Stomach (tissue), 9 donors: ENCODE measurements around the gene EEA1. TPM values are rescaled to one million over a fixed set of nuclear protein-coding genes. Genes with fewer than 3 reads are reported as not detected.
A peak's percentile ranks its signal among the peaks of the same experiment; 100 is the strongest.

Experiments
- DNase-seq, 2 donors: peaks; one replicate each; pipeline versions ENCODE4 v3.0.0 to v3.0.0-alpha.2; 2013 to 2019
- H3K27ac ChIP-seq, 5 donors: fragments of 200-600 bp in 4 of 5; sonication (generic) in 4 of 5; one replicate each; pipeline ENCODE4 v1.5.1; 2013 to 2019; ENCODE audit warnings: mild to moderate bottlenecking in 1 of 5, moderate library complexity in 1 of 5
- H3K27me3 ChIP-seq, 3 donors: fragments of 200-600 bp; sonication (generic); one replicate each; pipeline ENCODE4 v1.5.1; 2017 to 2019; ENCODE audit warnings: mixed run types in 1 of 3
- H3K36me3 ChIP-seq, 4 donors: fragments of 200-600 bp; sonication (generic); 1 replicate in 3 of 4; 2 replicates in 1 of 4; pipeline ENCODE4 v1.5.1; 2016 to 2019
- H3K4me1 ChIP-seq, 4 donors: fragments of 200-600 bp; sonication (generic); one replicate each; pipeline ENCODE4 v1.5.1; 2016 to 2019
- H3K4me3 ChIP-seq, 4 donors: fragments of 200-600 bp; sonication (generic) in 3 of 4; one replicate each; pipeline ENCODE4 v1.5.1; 2016 to 2019; ENCODE audit warnings: mild to moderate bottlenecking in 1 of 4
- H3K9me3 ChIP-seq, 4 donors: fragments of 200-600 bp; sonication (generic); one replicate each; pipeline ENCODE4 v1.5.1; 2016 to 2019
- EP300 ChIP-seq: sonication (generic); formaldehyde crosslinking; IDR thresholded peaks from one replicate; pipeline ENCODE4 v1.6.1; 2017; ENCODE audit warnings: antibody characterized with exemption
- POLR2A ChIP-seq, 4 donors: fragments of 450-650 bp; IDR thresholded peaks; one replicate each; pipeline ENCODE4 v1.6.1; 2016; ENCODE audit warnings: antibody characterized with exemption in 4 of 4, control low read depth in 2 of 4, mild to moderate bottlenecking in 1 of 4, moderate library complexity in 1 of 4
- POLR2AphosphoS5 ChIP-seq, 3 donors: sonication (generic); formaldehyde crosslinking; IDR thresholded peaks; one replicate each; pipeline ENCODE4 v1.6.1; 2016; ENCODE audit warnings: antibody characterized with exemption in 3 of 3
- WGBS, 5 donors: extraction: QIAGEN DNeasy Blood & Tissue Kit in 3 of 5; methylation state at CpG; one replicate each; pipeline versions ENCODE4 v1.1.5 to v1.1.7; 2013 to 2018; 5-methylcytosine and 5-hydroxymethylcytosine counted together
- intact Hi-C: fragments of 100-400 bp; cut with DNase I; formaldehyde crosslinking; loops from one replicate; pipeline ENCODE4 v1.15.1; 2023; ENCODE audit warnings: low total_unique reads
- polyA plus RNA-seq, 3 donors: library from polyadenylated mRNA; stranded (reverse); fragments of 200-250 nt; gene quantifications; one replicate each; pipeline ENCODE4 v1.2.3, GENCODE V29; 2013
- total RNA-seq, 5 donors: library from RNA; depleted of rRNA; stranded (reverse); fragments of >200 nt; gene quantifications; one replicate each; pipeline versions ENCODE4 v1.1.0 to v1.2.3, GENCODE V29; 2014 to 2016
- TF ChIP-seq, protein P1 (sequence below), 7 experiments: fragments of 450-650 bp in 4 of 7; fragments of 200-600 bp in 3 of 7; sonication (generic) in 3 of 7; IDR thresholded peaks; one replicate each; pipeline ENCODE4 v1.5.1; 2016 to 2019; ENCODE audit warnings: antibody characterized with exemption in 7 of 7, control low read depth in 2 of 7, mild to moderate bottlenecking in 1 of 7
- donor health status: healthy with polysubstance abuse.
- donor health status: Bipolar disorder and iron deficiency.
- donor health status: healthy.

EEA1 gene
- total and polyA plus RNA-seq, 8 donors: 2.0 to 24.2 (median 10.8) TPM

DNA sequence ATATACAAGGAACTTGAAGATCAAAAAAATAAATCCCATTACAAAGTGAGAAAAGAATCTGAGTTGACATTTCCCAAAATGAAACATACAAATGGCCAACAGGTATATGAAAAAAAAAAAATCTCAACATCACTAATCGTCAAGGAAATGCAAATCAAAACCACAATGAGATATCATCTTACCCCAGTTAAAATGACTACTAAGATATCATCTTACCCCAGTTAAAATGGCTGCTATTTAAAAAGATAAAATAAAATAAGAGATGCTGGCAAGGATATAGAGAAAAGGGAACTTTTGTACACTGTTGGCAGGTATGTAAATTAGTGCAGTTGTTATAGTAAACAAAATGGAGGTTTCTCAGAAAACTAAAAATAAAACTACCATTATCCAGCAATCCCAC is 181.9 kb downstream of the EEA1 start:
- H3K27me3 ChIP-seq: no peaks in the 10 kb centered on the region
- no peak overlapping the region for H3K27ac ChIP-seq
- no peak for DNase-seq
- TF ChIP-seq POLR2A (IDR thresholded peaks at IDR 0.05) (no peak), POLR2AphosphoS5 (IDR thresholded peaks at IDR 0.05) (no peak), EP300 (no peak)
- TF ChIP-seq, protein P1, sequence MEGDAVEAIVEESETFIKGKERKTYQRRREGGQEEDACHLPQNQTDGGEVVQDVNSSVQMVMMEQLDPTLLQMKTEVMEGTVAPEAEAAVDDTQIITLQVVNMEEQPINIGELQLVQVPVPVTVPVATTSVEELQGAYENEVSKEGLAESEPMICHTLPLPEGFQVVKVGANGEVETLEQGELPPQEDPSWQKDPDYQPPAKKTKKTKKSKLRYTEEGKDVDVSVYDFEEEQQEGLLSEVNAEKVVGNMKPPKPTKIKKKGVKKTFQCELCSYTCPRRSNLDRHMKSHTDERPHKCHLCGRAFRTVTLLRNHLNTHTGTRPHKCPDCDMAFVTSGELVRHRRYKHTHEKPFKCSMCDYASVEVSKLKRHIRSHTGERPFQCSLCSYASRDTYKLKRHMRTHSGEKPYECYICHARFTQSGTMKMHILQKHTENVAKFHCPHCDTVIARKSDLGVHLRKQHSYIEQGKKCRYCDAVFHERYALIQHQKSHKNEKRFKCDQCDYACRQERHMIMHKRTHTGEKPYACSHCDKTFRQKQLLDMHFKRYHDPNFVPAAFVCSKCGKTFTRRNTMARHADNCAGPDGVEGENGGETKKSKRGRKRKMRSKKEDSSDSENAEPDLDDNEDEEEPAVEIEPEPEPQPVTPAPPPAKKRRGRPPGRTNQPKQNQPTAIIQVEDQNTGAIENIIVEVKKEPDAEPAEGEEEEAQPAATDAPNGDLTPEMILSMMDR (IDR thresholded peaks at IDR 0.05): no peak
- H3K4me1 ChIP-seq: no peaks in the 10 kb centered on the region
- no peaks in the 10 kb centered on the region for H3K36me3 ChIP-seq
- no peaks in the 10 kb centered on the region for H3K9me3 ChIP-seq
- intact Hi-C loops: no loop called here
- 47 to 76% (median 64%) methylated on average over 1 of the region's 1 CpG for WGBS, 5 donors
- H3K4me3 ChIP-seq: no peak overlapping the region

DNA sequence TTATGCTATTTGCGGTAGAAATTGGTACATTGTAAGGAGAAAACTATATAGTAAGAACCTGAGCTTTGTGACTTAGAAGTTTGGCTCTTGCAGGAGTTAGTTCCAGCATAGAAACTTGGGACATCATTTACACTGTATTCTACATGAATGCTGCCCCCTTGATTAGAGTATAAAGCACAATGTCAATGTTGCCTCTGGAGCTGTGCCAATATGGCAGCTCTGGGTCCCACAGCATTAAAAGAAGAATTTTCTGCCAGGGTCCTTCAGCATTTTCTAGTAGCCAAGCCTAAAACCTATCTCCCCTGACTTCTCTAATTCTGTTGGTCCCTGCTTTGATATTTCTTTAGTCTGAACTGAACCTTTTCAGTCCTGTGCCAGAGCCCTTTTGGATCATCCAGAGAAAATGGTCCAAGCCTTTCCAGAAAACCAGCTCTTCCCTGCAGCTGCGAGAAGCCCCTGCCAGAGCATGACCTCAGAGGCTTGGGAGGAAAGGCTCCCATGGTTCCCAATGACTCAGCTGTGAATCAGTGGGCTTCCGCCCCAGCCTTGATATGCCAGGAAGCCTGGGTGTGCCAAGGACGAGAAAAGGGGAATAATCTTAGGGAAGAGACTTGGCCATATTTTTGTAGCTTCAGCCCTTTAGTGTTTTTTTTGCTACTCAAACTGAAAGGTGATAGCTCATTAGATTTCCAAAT is 183.1 kb downstream of the EEA1 start:
- peak overlapping the region in 3 of 5 donors; percentile 13 to 62 (median 49) for H3K27ac ChIP-seq
- no peaks in the 10 kb centered on the region for H3K36me3 ChIP-seq
- H3K9me3 ChIP-seq: no peaks in the 10 kb centered on the region

DNA sequence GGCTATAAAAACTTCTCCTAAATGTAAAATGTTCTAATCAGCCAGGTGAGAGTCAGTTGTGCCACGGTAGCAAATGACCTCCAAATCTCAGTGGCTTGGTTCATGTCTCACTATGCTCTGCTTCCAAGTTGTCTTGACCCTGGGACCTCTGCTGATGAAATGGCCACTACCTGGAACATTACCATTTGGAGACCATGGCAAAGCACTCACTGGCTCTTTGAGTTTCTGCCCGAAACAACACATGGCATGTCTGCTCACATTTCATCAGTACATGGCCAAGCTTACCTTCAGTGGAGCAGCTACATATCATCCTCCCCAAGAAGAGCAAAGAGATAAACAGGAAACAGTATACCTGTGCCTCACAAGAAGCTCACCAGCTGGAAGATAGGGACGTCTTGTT is 186.1 kb downstream of the EEA1 start:
- H3K4me1 ChIP-seq: no peaks in the 10 kb centered on the region
- TF ChIP-seq EP300 (no peak), POLR2A (IDR thresholded peaks at IDR 0.05) (no peak), POLR2AphosphoS5 (IDR thresholded peaks at IDR 0.05) (no peak)
- TF ChIP-seq, protein P1 (IDR thresholded peaks at IDR 0.05): no peak
- 72 to 89% (median 86%) methylated on average over 3 of the region's 3 CpGs for WGBS, 5 donors
- no peaks in the 10 kb centered on the region for H3K9me3 ChIP-seq
- no peaks in the 10 kb centered on the region for H3K36me3 ChIP-seq
- H3K27ac ChIP-seq: no peak overlapping the region
- H3K4me3 ChIP-seq: no peak overlapping the region
- no peaks in the 10 kb centered on the region for H3K27me3 ChIP-seq
- DNase-seq: no peak
- intact Hi-C loops: no loop called here

More for the DNA sequence above, 183.1 kb downstream of the EEA1 start:
- H3K27me3 ChIP-seq: no peaks in the 10 kb centered on the region
- H3K4me3 ChIP-seq: no peak overlapping the region
- TF ChIP-seq POLR2AphosphoS5 (IDR thresholded peaks at IDR 0.05): peak in 1 of 3 donors; percentile 53
- no peak for TF ChIP-seq POLR2A (IDR thresholded peaks at IDR 0.05)
- no peaks in the 10 kb centered on the region for H3K4me1 ChIP-seq
- peak; percentile 28 to 49 for DNase-seq
- WGBS, 5 donors: 64 to 80% (median 80%) methylated on average over 4 of the region's 4 CpGs
- intact Hi-C loops: no loop called here

DNA sequence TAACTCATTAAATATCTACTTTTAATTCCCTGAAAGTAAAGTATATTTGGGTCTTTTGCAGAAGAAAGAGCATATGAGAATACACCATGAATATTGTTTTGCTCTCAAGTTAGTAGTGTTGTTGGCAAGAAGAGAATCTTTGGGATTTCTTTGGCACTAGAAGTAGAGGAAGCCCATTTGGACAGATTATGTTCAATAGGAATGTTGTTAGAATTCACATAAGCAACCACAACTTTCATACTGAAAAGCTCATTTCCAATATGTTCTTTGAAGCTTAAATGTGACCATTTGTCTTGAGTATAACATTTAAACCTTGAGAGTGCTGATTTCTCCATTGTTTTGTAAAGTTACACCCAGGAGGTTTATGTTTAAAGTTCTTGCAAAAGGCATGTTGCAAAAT is 188.7 kb downstream of the EEA1 start:
- Histone ChIP-seq H3K4me3 (no peak overlapping the region), H3K9me3 (no peaks in the 10 kb centered on the region), H3K27ac (no peak overlapping the region), H3K4me1 (peaks cover 0 to 4% (median 1%) of the 10 kb centered on the region in 4 donors), H3K36me3 (no peaks in the 10 kb centered on the region), H3K27me3 (no peaks in the 10 kb centered on the region)
- intact Hi-C loops: no loop called here
- no peak for DNase-seq
- TF ChIP-seq POLR2AphosphoS5 (IDR thresholded peaks at IDR 0.05): no peak

DNA sequence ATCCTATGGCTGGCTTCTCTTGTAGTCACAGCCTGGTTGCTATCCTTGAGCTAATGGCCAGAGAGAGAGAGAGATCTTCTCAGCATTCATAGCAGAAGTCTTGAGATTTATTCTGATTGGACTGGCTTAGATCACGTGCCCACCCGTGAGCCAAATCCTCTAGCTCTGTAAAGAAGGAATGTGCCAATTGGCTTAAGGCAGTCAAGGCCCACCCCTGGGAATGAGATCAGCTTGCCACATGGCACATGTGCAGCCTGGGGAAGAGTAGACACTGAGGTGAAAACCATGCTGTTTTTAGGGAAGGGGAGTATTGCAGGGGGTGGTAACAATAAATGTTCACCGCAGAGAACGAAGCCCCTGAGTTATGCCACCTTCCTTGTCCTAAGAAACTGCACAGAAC is 190.0 kb downstream of the EEA1 start:
- no peaks in the 10 kb centered on the region for H3K36me3 ChIP-seq
- TF ChIP-seq POLR2A (IDR thresholded peaks at IDR 0.05) (no peak), EP300 (no peak), POLR2AphosphoS5 (IDR thresholded peaks at IDR 0.05) (no peak)
- TF ChIP-seq, protein P1 (IDR thresholded peaks at IDR 0.05): no peak
- intact Hi-C loops: no loop called here
- no peaks in the 10 kb centered on the region for H3K9me3 ChIP-seq
- H3K27ac ChIP-seq: no peak overlapping the region
- 79 to 88% (median 84%) methylated on average over 4 of the region's 4 CpGs for WGBS, 5 donors
- H3K27me3 ChIP-seq: no peaks in the 10 kb centered on the region
- no peak overlapping the region for H3K4me3 ChIP-seq
- peaks cover 0 to 10% (median 2%) of the 10 kb centered on the region in 4 donors for H3K4me1 ChIP-seq
- DNase-seq: no peak
